Inflammatory macrophage treated with lipopolysaccharide for 1 hour (primary cell): ENCODE data around the gene BAG5.
"Not testable (repeated sequence)": the region's sequence is repeated elsewhere in the genome, so short reads cannot be mapped to it uniquely, and the experiment has no call there.

ENCODE experiments used
- DNase-seq, 2 donors: peaks; one replicate each; pipeline ENCODE4 v3.0.0-alpha.2; 2020 to 2022

Gene BAG5

GRCh38 chr14:103533137-103533998 lies 29.1 kb downstream of the BAG5 start:
- peak; percentile 56 to 64 for DNase-seq

GRCh38 chr14:103532216-103533136 lies 30.0 kb downstream of the BAG5 start:
- DNase-seq: no peak

- no peak for DNase-seq
These were observed 30.8 kb downstream of the BAG5 start for GRCh38 chr14:103531421-103532215.

GRCh38 chr14:103530831-103531230 lies 31.6 kb downstream of the BAG5 start:
- DNase-seq: no peak

GRCh38 chr14:103530390-103530789 lies 32.1 kb downstream of the BAG5 start:
- DNase-seq: no peak

- no peak for DNase-seq
These were observed 32.8 kb downstream of the BAG5 start for GRCh38 chr14:103529383-103530365.

GRCh38 chr14:103528587-103529382 lies 33.7 kb downstream of the BAG5 start, which contains the start of gene TRMT61A:
Gene TRMT61A, plus strand, starts transcription at chr14:103529196. Its CDS starts 783 bp downstream, at chr14:103529979.
- peak; percentile 79 to 83 for DNase-seq

- no peak for DNase-seq
These were observed 34.3 kb downstream of the BAG5 start for GRCh38 chr14:103528146-103528586.

GRCh38 chr14:103527408-103528145 lies 34.9 kb downstream of the BAG5 start:
- peak; percentile 70 to 83 for DNase-seq

- DNase-seq: no peak
These were observed 35.6 kb downstream of the BAG5 start for GRCh38 chr14:103526914-103527248.

GRCh38 chr14:103526247-103526913 lies 36.1 kb downstream of the BAG5 start:
- peak; percentile 32 to 47 for DNase-seq

- DNase-seq: not testable (repeated sequence)
These were observed 36.8 kb downstream of the BAG5 start for GRCh38 chr14:103525430-103526246.

GRCh38 chr14:103524002-103524935 lies 38.2 kb downstream of the BAG5 start:
- no peak for DNase-seq

GRCh38 chr14:103523575-103523954 lies 38.9 kb downstream of the BAG5 start:
- no peak for DNase-seq

- DNase-seq: peak; percentile 26 to 51
These were observed 39.5 kb downstream of the BAG5 start, which contains the start of gene CKB for GRCh38 chr14:103522649-103523574. Gene CKB, minus strand, starts transcription at chr14:103522830. Its CDS starts 337 bp downstream, at chr14:103522493.
